Keratinocyte (primary cell): Measurements from ENCODE around the gene GOLPH3L. TPM values are rescaled to one million over a fixed set of nuclear protein-coding genes. Genes with fewer than 3 reads are reported as not detected.
"Not testable (repeated sequence)": the region's sequence is repeated elsewhere in the genome, so short reads cannot be mapped to it uniquely, and the experiment has no call there.

Experiments
- DNase-seq: peaks from one replicate; pipeline ENCODE4 v3.0.0-alpha.2; 2011; ENCODE audit warnings: low read depth, missing footprints, low spot score
- FAIRE-seq: peaks from 2 replicates; lab custom pipeline; 2011; peaks lifted over from hg19 to GRCh38; lab: Jason Lieb, UNC
- H2AFZ ChIP-seq: 2 replicates; pipeline ENCODE4 v1.6.0; 2012; ENCODE audit warnings: low read length, control low read depth, inconsistent platforms; ENCODE audit not compliant: control insufficient read depth
- H3K27ac ChIP-seq: 2 replicates; pipeline ENCODE4 v1.5.1; 2011; ENCODE audit warnings: low read length; ENCODE audit not compliant: control insufficient read depth, insufficient read depth
- H3K27me3 ChIP-seq: 3 replicates; pipeline ENCODE4 v1.6.0; 2011; ENCODE audit warnings: low read length; ENCODE audit not compliant: control insufficient read depth, insufficient read depth; ENCODE audit errors: extremely low read depth
- H3K36me3 ChIP-seq, 2 experiments: 2 replicates in 1 of 2; 3 replicates in 1 of 2; pipeline ENCODE4 v1.5.1; 2011; ENCODE audit warnings: low read length in 2 of 2, mild to moderate bottlenecking in 1 of 2; ENCODE audit not compliant: control insufficient read depth in 2 of 2, insufficient read depth in 2 of 2; ENCODE audit errors: extremely low read depth in 1 of 2
- H3K4me1 ChIP-seq: 3 replicates; pipeline ENCODE4 v1.5.1; 2011; ENCODE audit warnings: low read length; ENCODE audit not compliant: control insufficient read depth, insufficient read depth; ENCODE audit errors: extremely low read depth
- H3K4me2 ChIP-seq: 3 replicates; pipeline ENCODE4 v1.6.0; 2011; ENCODE audit warnings: low read depth, low read length; ENCODE audit not compliant: control insufficient read depth, insufficient read depth; ENCODE audit errors: extremely low read depth
- H3K4me3 ChIP-seq, 3 experiments: fragments of 200-600 bp in 1 of 3; sonication (generic) in 1 of 3; 2 replicates in 2 of 3; 3 replicates in 1 of 3; pipeline ENCODE4 v1.5.1; 2011 to 2016; ENCODE audit warnings: low read length in 3 of 3, mild to moderate bottlenecking in 3 of 3, control low read depth in 2 of 3, inconsistent platforms in 1 of 3, low read depth in 1 of 3, mixed read lengths in 1 of 3, mixed run types in 1 of 3, moderate library complexity in 1 of 3; ENCODE audit not compliant: control insufficient read depth in 2 of 3, insufficient read depth in 2 of 3; ENCODE audit errors: extremely low read depth in 1 of 3
- H3K79me2 ChIP-seq: 2 replicates; pipeline ENCODE4 v1.6.0; 2012; ENCODE audit warnings: low read length; ENCODE audit not compliant: control insufficient read depth, insufficient read depth
- H3K9ac ChIP-seq: 3 replicates; pipeline ENCODE4 v1.6.0; 2011; ENCODE audit warnings: low read length; ENCODE audit not compliant: control insufficient read depth, insufficient read depth; ENCODE audit errors: extremely low read depth
- H3K9me1 ChIP-seq: 3 replicates; pipeline ENCODE4 v1.6.0; 2011; ENCODE audit warnings: low read length; ENCODE audit not compliant: control insufficient read depth, insufficient read depth; ENCODE audit errors: extremely low read depth
- H3K9me3 ChIP-seq: 2 replicates; pipeline ENCODE4 v1.5.1; 2012; ENCODE audit warnings: low read depth, low read length; ENCODE audit not compliant: control insufficient read depth
- H4K20me1 ChIP-seq: 3 replicates; pipeline ENCODE4 v1.6.0; 2011; ENCODE audit warnings: low read length; ENCODE audit not compliant: control insufficient read depth, insufficient read depth; ENCODE audit errors: extremely low read depth
- CTCF ChIP-seq, 3 experiments: IDR thresholded peaks in 1 of 3; conservative IDR thresholded peaks in 1 of 3; optimal IDR thresholded peaks in 1 of 3; 2 replicates in 2 of 3; 3 replicates in 1 of 3; pipeline versions ENCODE3 to v1.5.1; 2011; ENCODE audit warnings: low read length in 3 of 3, mild to moderate bottlenecking in 3 of 3, moderate library complexity in 2 of 3, control low read depth in 1 of 3, inconsistent platforms in 1 of 3; ENCODE audit not compliant: insufficient read depth in 2 of 3; ENCODE audit errors: extremely low read depth in 1 of 3
- EZH2 ChIP-seq: IDR thresholded peaks from one replicate; pipeline ENCODE4 v1.6.1; 2012; ENCODE audit warnings: inconsistent platforms, mild to moderate bottlenecking, low read length, moderate library complexity
- dilution Hi-C: fragments of 300-500 bp; cut with MboI; formaldehyde crosslinking; loops from one replicate; pipeline ENCODE4 v1.7.0; 2020; ENCODE audit warnings: low sequenced_read_pairs; ENCODE audit not compliant: extremely low pct_ligation_motif_present
- polyA plus RNA-seq, 5 experiments: library from polyadenylated mRNA; depleted of rRNA in 3 of 5; stranded (reverse) in 3 of 5; stranded (forward) in 1 of 5; unstranded in 1 of 5; fragments of >200 nt; gene quantifications; 1 replicate in 1 of 5; 2 replicates in 3 of 5; 3 replicates in 1 of 5; pipeline versions ENCODE4 v1.2.1 to v1.2.3, GENCODE V29; 2011 to 2012; ENCODE audit warnings: missing spikeins in 2 of 5, low read depth in 1 of 5, low replicate concordance in 1 of 5

Gene GOLPH3L
- polyA plus RNA-seq, 1 donor (not counting 4 experiments of a cell fraction or from before 2014, with no cell fraction given), result 22.2 TPM

- H3K27me3 ChIP-seq, dilution Hi-C loops, H2AFZ ChIP-seq, H3K9me1 ChIP-seq, H4K20me1 ChIP-seq, H3K9me3 ChIP-seq: not testable (repeated sequence)
- Histone ChIP-seq H3K79me2 (peaks cover 40% of the 10 kb centered on the region), H3K27ac (peak overlapping the region; percentile 95), H3K4me1 (peaks cover 85% of the 10 kb centered on the region), H3K4me2 (peak overlapping the region; percentile 50), H3K9ac (peak overlapping the region; percentile 53), H3K36me3 (peaks cover 11 to 39% of the 10 kb centered on the region in 2 experiments), H3K4me3 (peak overlapping the region in 1 of 3 experiments; percentile 38)
- FAIRE-seq (peak; percentile 98), DNase-seq (peak; percentile 84)
Measured at GRCh38 chr1:150624134-150624533, 72.8 kb downstream of the GOLPH3L start.

- Histone ChIP-seq H2AFZ (no peak overlapping the region), H3K9me1 (peaks cover 2% of the 10 kb centered on the region), H3K9me3 (no peaks in the 10 kb centered on the region), H3K27ac (peak overlapping the region; percentile 64), H3K4me3 (no peak overlapping the region), H3K4me1 (peaks cover 73% of the 10 kb centered on the region), H3K79me2 (peaks cover 25% of the 10 kb centered on the region), H3K4me2 (peak overlapping the region; percentile 0), H3K9ac (peak overlapping the region; percentile 4), H3K27me3 (no peaks in the 10 kb centered on the region), H4K20me1 (no peaks in the 10 kb centered on the region), H3K36me3 (peaks cover 13 to 42% of the 10 kb centered on the region in 2 experiments)
- TF ChIP-seq EZH2, result no peak
- TF ChIP-seq CTCF (optimal IDR thresholded peaks at IDR 0.05 in 1 of 3, IDR thresholded peaks at IDR 0.05 in 1 of 3, conservative IDR thresholded peaks at IDR 0.05 in 1 of 3; ENCODE audit: extremely low read depth in 1 of 3, insufficient read depth in 2 of 3, low read length in 3 of 3), result no peak
- FAIRE-seq, result no peak
- dilution Hi-C loops, result no loop called here
- no peak for DNase-seq
Measured at GRCh38 chr1:150622303-150622975, 74.5 kb downstream of the GOLPH3L start.
